IMR-90 (cell line): ENCODE measurements around the gene ZNF385C. TPM values are rescaled to one million over a fixed set of nuclear protein-coding genes. Genes with fewer than 3 reads are reported as not detected.

ENCODE experiments used
- ATAC-seq: fragments of 200-7000 bp; cut with Tn5 transposase; 2 replicates; pipeline ENCODE4 v1.9.1; 2020; ENCODE audit warnings: low read depth, mild to moderate bottlenecking, moderate library complexity
- BruUV-seq: library from RNA; stranded (reverse); fragments of 400-500 nt; replicated peaks from 2 replicates; lab custom pipeline; 2021; lab: Mats Ljungman, UMichigan
- CTCF ChIA-PET: fragments of 300-600 bp; formaldehyde crosslinking; extraction: SDS; loops from one replicate; lab custom pipeline; 2021; ENCODE audit warnings: antibody characterized with exemption; lab: Yijun Ruan, JAX
- POLR2A ChIA-PET: fragments of 300-600 bp; sonication (Branson Sonifier 250); formaldehyde crosslinking; loops from one replicate; lab custom pipeline; 2022; ENCODE audit warnings: antibody characterized with exemption; ENCODE audit not compliant: unreplicated experiment; lab: Charles Lee
- DNase-seq: peaks from one replicate; pipeline ENCODE4 v3.0.0; 2013
- H2AFZ ChIP-seq: replicated peaks from 2 replicates; pipeline ENCODE3; 2013; ENCODE audit warnings: low read length, mild to moderate bottlenecking; ENCODE audit not compliant: poor library complexity
- H2AK5ac ChIP-seq: 2 replicates; pipeline ENCODE4 v1.6.1; 2013; ENCODE audit warnings: low read depth, low read length, inconsistent platforms
- H2AK9ac ChIP-seq: replicated peaks from 2 replicates; pipeline ENCODE3; 2013; ENCODE audit warnings: mild to moderate bottlenecking, low read depth, low read length, moderate library complexity; ENCODE audit not compliant: poor library complexity
- H2BK120ac ChIP-seq: 2 replicates; pipeline ENCODE4 v1.6.1; 2013; ENCODE audit warnings: low read depth, low read length, inconsistent platforms
- H2BK15ac ChIP-seq: 3 replicates; pipeline ENCODE4 v1.6.1; 2013; ENCODE audit warnings: low read depth, low read length, inconsistent platforms
- H2BK20ac ChIP-seq: 2 replicates; pipeline ENCODE4 v1.6.1; 2013; ENCODE audit warnings: low read depth, mild to moderate bottlenecking, inconsistent platforms, low read length, moderate library complexity
- H2BK5ac ChIP-seq: 2 replicates; pipeline ENCODE4 v1.6.1; 2013; ENCODE audit warnings: mild to moderate bottlenecking, low read depth, low read length, inconsistent platforms; ENCODE audit not compliant: poor library complexity, severe bottlenecking
- H3K14ac ChIP-seq: replicated peaks from 2 replicates; pipeline ENCODE4 v1.6.1; 2013; ENCODE audit warnings: low read depth, low read length, inconsistent platforms
- H3K18ac ChIP-seq: 2 replicates; pipeline ENCODE4 v1.6.1; 2013; ENCODE audit warnings: low read depth, low read length, control low read depth
- H3K23ac ChIP-seq: 2 replicates; pipeline ENCODE4 v1.6.1; 2013; ENCODE audit warnings: low read depth, low read length, inconsistent platforms
- H3K27ac ChIP-seq: 2 replicates; pipeline ENCODE4 v1.5.1; 2013; ENCODE audit warnings: mild to moderate bottlenecking, control low read depth, low read length; ENCODE audit not compliant: insufficient read depth
- H3K27me3 ChIP-seq: 2 replicates; pipeline ENCODE4 v1.6.1; 2013; ENCODE audit warnings: low read length; ENCODE audit not compliant: control insufficient read depth, insufficient read depth
- H3K36me3 ChIP-seq: 2 replicates; pipeline ENCODE4 v1.6.1; 2013; ENCODE audit warnings: low read length, mixed read lengths; ENCODE audit not compliant: control insufficient read depth, insufficient read depth
- H3K4ac ChIP-seq: 2 replicates; pipeline ENCODE4 v1.6.1; 2013; ENCODE audit warnings: low read depth, low read length, inconsistent platforms
- H3K4me1 ChIP-seq: 2 replicates; pipeline ENCODE4 v1.6.1; 2013; ENCODE audit warnings: low read length, mixed read lengths; ENCODE audit not compliant: control insufficient read depth, insufficient read depth
- H3K4me2 ChIP-seq: 2 replicates; pipeline ENCODE4 v1.6.1; 2013; ENCODE audit warnings: low read depth, mild to moderate bottlenecking, control low read depth, low read length, moderate library complexity
- H3K4me3 ChIP-seq: 2 replicates; pipeline ENCODE4 v1.5.1; 2013; ENCODE audit warnings: low read depth, mild to moderate bottlenecking, control low read depth, low read length, moderate library complexity; ENCODE audit not compliant: insufficient read depth
- H3K56ac ChIP-seq: 2 replicates; pipeline ENCODE4 v1.6.1; 2013; ENCODE audit warnings: low read length, inconsistent platforms; ENCODE audit not compliant: insufficient read depth; ENCODE audit errors: extremely low read depth
- H3K79me1 ChIP-seq, 2 experiments: 2 replicates each; pipeline ENCODE4 v1.6.1; 2013; ENCODE audit warnings: low read length in 2 of 2, inconsistent platforms in 1 of 2, low read depth in 1 of 2
- H3K9ac ChIP-seq: 2 replicates; pipeline ENCODE4 v1.6.1; 2013; ENCODE audit warnings: low read depth, low read length, control low read depth
- H3K9me1 ChIP-seq: 2 replicates; pipeline ENCODE4 v1.6.1; 2013; ENCODE audit warnings: low read length, inconsistent platforms; ENCODE audit not compliant: insufficient read depth
- H3K9me3 ChIP-seq: 2 replicates; pipeline ENCODE4 v1.6.1; 2013; ENCODE audit warnings: low read length; ENCODE audit not compliant: control insufficient read depth, insufficient read depth
- H4K20me1 ChIP-seq: 2 replicates; pipeline ENCODE4 v1.6.1; 2013; ENCODE audit warnings: low read length, inconsistent platforms; ENCODE audit not compliant: insufficient read depth
- H4K5ac ChIP-seq: 2 replicates; pipeline ENCODE4 v1.6.1; 2013; ENCODE audit warnings: mild to moderate bottlenecking, low read depth, low read length, control low read depth
- H4K8ac ChIP-seq, 2 experiments: 2 replicates each; pipeline ENCODE4 v1.6.1; 2013; ENCODE audit warnings: low read depth in 2 of 2, low read length in 2 of 2, control low read depth in 1 of 2, inconsistent platforms in 1 of 2
- H4K91ac ChIP-seq: 2 replicates; pipeline ENCODE4 v1.6.1; 2013; ENCODE audit warnings: low read depth, low read length, inconsistent platforms; ENCODE audit not compliant: insufficient read depth
- CEBPB ChIP-seq: IDR thresholded peaks from 2 replicates; pipeline ENCODE4 v1.6.1; 2012; ENCODE audit warnings: low read depth, low read length, improper control_type of control experiment
- MAFK ChIP-seq: IDR thresholded peaks from 2 replicates; pipeline ENCODE4 v1.6.1; 2012; ENCODE audit warnings: low read depth, low read length, improper control_type of control experiment
- MAZ ChIP-seq: IDR thresholded peaks from 2 replicates; pipeline ENCODE4 v1.6.1; 2012; ENCODE audit warnings: low read depth, mild to moderate bottlenecking, low read length, improper control_type of control experiment, moderate library complexity, borderline replicate concordance
- MXI1 ChIP-seq: IDR thresholded peaks from 2 replicates; pipeline ENCODE4 v1.6.1; 2012; ENCODE audit warnings: low read depth, mild to moderate bottlenecking, low read length, moderate library complexity, borderline replicate concordance
- RAD21 ChIP-seq: IDR thresholded peaks from 2 replicates; pipeline ENCODE4 v1.6.1; 2012; ENCODE audit warnings: low read length, improper control_type of control experiment
- RCOR1 ChIP-seq: IDR thresholded peaks from 2 replicates; pipeline ENCODE4 v1.6.1; 2012; ENCODE audit warnings: mild to moderate bottlenecking, low read length, improper control_type of control experiment; ENCODE audit not compliant: insufficient replicate concordance
- WGBS, 2 experiments: methylation state at CpG; one replicate each; pipeline versions ENCODE4 v1.1.5 to v1.1.7; 2013; ENCODE audit warnings: missing lambda C conversion rate in 2 of 2; ENCODE audit not compliant: insufficient read length in 1 of 2; ENCODE audit errors: extremely low coverage in 2 of 2; 5-methylcytosine and 5-hydroxymethylcytosine counted together
- dilution Hi-C: fragments of 300-500 bp; cut with HindIII; formaldehyde crosslinking; loops from one replicate; pipeline ENCODE4 v1.14.3; 2018; ENCODE audit warnings: low sequenced_read_pairs; ENCODE audit not compliant: unreplicated experiment
- in situ Hi-C: fragments of 300-500 bp; cut with MboI; formaldehyde crosslinking; loops from 3 replicates; pipeline ENCODE4 v1.14.3; 2019; ENCODE audit warnings: low sequenced_read_pairs, inconsistent platforms, mixed read lengths
- intact Hi-C: fragments of 100-400 bp; cut with micrococcal nuclease; formaldehyde crosslinking; loops from 2 replicates; pipeline ENCODE4 v1.10.0; 2022
- polyA plus RNA-seq, 3 experiments: library from polyadenylated mRNA; depleted of rRNA; stranded (reverse); fragments of >200 nt; gene quantifications; 2 replicates each; pipeline ENCODE4 v1.2.3, GENCODE V29; 2012; ENCODE audit warnings: low replicate concordance in 1 of 3
- total RNA-seq: library from RNA; depleted of rRNA; stranded (reverse); fragments of >200 nt; gene quantifications from 2 replicates; pipeline ENCODE4 v1.2.3, GENCODE V29; 2012
- TF ChIP-seq, protein P1 (sequence below): conservative IDR thresholded peaks from 2 replicates; pipeline ENCODE4 v1.5.1; 2012; ENCODE audit warnings: mild to moderate bottlenecking, low read depth, low read length, improper control_type of control experiment
- TF ChIP-seq, protein P2 (sequence below): fragments of 150-350 bp; IDR thresholded peaks from 2 replicates; pipeline ENCODE4 v1.6.1; 2017; ENCODE audit warnings: mild to moderate bottlenecking, antibody characterized with exemption, low read length, low read depth

ZNF385C gene
- total and polyA plus RNA-seq, 2 of the 4 experiments (the other 2 are of a cell fraction), result not detected

DNA sequence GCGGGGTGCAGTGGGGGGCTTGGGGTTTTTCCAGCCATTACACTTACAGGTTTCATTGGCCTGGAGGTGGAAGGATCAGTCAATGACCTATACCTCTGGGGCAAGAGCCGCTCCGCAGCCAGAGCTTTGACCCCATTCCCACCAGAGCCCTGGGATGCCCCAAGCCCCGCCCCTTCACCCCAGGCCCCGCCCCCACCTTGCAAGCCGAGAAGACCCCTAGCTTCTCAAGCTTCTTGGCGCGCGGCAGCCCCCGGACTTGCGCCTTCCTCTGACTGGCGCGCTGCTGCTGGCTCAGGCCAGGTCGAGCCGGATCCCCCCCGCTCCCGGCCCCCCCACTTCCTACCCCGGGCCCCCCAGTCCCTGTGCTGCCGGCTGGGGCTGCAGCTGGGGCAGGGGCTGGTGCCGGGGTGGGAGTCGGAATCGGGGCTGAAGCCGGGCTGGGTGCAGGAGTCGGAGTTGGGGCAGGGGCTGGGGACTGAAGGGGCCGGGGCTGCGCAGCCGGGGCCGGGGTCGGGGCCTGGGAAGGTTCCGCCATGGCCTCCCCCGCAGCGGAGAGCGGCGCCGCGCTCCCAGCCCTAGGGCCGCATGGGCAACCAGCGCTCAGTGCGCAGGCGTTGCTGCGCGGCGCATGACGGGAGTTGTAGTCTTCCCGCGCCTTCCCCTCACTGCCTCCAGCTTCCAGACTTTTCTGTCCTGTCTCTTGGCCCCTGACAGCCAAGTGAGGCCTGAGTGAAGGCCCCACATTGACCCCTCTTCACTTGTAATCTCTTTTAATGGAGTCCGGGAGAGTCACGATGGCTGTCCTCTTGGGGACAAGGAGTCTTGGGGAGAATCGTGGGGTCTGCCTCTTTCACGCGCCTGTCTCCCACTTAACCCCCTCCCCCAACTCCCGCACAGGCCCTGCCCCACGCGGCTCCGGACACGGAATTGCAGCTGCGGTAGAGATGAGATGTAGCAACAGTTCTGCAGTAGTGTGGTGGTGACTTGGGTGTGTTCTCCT, 22.8 kb upstream of the ZNF385C start, which contains the start of gene KAT2A:
KAT2A (minus strand) TSS at position 598 of the 1,000 bp plus-strand sequence; CDS start at position 535, 63 bp downstream.
- CTCF ChIA-PET, result interaction anchor here (0.8 to 0.9 kb wide), 4 partner anchors 20 to 112 kb away, joined by 3 to 6 read pairs (median 3); partner anchors contain the start of gene NKIRAS2
- DNase-seq, result peak; percentile 77
- intact Hi-C loops, result loop anchor here (1.0 kb wide), 1 partner anchor 34 kb away; no protein-coding TSS in a partner anchor

More for the DNA sequence above, 22.8 kb upstream of the ZNF385C start, which contains the start of gene KAT2A:
- peak within 1 kb of the TSS; percentile 46 for H3K4me3 ChIP-seq
- no peaks in the 10 kb centered on the region for H3K9me3 ChIP-seq
- H2BK20ac ChIP-seq, result no peak within 1 kb of the TSS
- peak within 1 kb of the TSS; percentile 66; the same call in 1 of the 2 replicates for H2AK5ac ChIP-seq
- H4K20me1 ChIP-seq, result peaks cover 3% of the 10 kb centered on the region; the same call in 1 of the 2 replicates
- peak within 1 kb of the TSS; percentile 38; the same call in 1 of the 2 replicates for H3K9ac ChIP-seq
- no peak within 1 kb of the TSS for H3K56ac ChIP-seq
- peak within 1 kb of the TSS; percentile 46 for H2BK5ac ChIP-seq
- H3K27me3 ChIP-seq, result no peaks in the 10 kb centered on the region
- peaks cover 4% of the 10 kb centered on the region; the same call in 1 of the 2 replicates for H3K9me1 ChIP-seq
- BruUV-seq, result no TSS peak
- dilution Hi-C loops (no loop called here), in situ Hi-C loops (no loop called here)
- H3K27ac ChIP-seq, result peak within 1 kb of the TSS; percentile 53; the same call in 1 of the 2 replicates
- no peak within 1 kb of the TSS for H4K91ac ChIP-seq
- H2BK15ac ChIP-seq, result no peak within 1 kb of the TSS
- H3K4me1 ChIP-seq, result peaks cover 7% of the 10 kb centered on the region
- H3K36me3 ChIP-seq, result peaks cover 31% of the 10 kb centered on the region
- peak within 1 kb of the TSS; percentile 88 for H2AK9ac ChIP-seq
- peak; percentile 96 for TF ChIP-seq MXI1
- TF ChIP-seq MAZ, result 0 out of 2 replicates have a peak, but pooled peaks have one; percentile 36
- no peak for TF ChIP-seq CEBPB
- TF ChIP-seq MAFK, result no peak
- no peak for TF ChIP-seq RAD21
- TF ChIP-seq RCOR1, result no peak
- TF ChIP-seq, protein P1, sequence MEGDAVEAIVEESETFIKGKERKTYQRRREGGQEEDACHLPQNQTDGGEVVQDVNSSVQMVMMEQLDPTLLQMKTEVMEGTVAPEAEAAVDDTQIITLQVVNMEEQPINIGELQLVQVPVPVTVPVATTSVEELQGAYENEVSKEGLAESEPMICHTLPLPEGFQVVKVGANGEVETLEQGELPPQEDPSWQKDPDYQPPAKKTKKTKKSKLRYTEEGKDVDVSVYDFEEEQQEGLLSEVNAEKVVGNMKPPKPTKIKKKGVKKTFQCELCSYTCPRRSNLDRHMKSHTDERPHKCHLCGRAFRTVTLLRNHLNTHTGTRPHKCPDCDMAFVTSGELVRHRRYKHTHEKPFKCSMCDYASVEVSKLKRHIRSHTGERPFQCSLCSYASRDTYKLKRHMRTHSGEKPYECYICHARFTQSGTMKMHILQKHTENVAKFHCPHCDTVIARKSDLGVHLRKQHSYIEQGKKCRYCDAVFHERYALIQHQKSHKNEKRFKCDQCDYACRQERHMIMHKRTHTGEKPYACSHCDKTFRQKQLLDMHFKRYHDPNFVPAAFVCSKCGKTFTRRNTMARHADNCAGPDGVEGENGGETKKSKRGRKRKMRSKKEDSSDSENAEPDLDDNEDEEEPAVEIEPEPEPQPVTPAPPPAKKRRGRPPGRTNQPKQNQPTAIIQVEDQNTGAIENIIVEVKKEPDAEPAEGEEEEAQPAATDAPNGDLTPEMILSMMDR, result no peak
- TF ChIP-seq, protein P2, sequence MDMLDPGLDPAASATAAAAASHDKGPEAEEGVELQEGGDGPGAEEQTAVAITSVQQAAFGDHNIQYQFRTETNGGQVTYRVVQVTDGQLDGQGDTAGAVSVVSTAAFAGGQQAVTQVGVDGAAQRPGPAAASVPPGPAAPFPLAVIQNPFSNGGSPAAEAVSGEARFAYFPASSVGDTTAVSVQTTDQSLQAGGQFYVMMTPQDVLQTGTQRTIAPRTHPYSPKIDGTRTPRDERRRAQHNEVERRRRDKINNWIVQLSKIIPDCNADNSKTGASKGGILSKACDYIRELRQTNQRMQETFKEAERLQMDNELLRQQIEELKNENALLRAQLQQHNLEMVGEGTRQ, result peak; percentile 55; the same call in 1 of the 2 replicates
- WGBS, 2 experiments, result 0% methylated on average over 16 of the region's 57 CpGs; no CpG with 5 or more reads in 1 of the 2 experiments
- H3K4me2 ChIP-seq, result peak within 1 kb of the TSS; percentile 82
- peak; percentile 96 for ATAC-seq
- peaks cover 10 to 12% of the 10 kb centered on the region in 2 experiments; a peak in 3 of 4 replicates for H3K79me1 ChIP-seq
- peak within 1 kb of the TSS; percentile 58; the same call in 1 of the 2 replicates for H4K5ac ChIP-seq
- H3K4ac ChIP-seq, result peak within 1 kb of the TSS; percentile 53
- no peak within 1 kb of the TSS for H2BK120ac ChIP-seq
- POLR2A ChIA-PET, result no interaction called here
- H4K8ac ChIP-seq, result peak within 1 kb of the TSS; percentile 4 to 75; a peak in 3 of 4 replicates
- peak within 1 kb of the TSS; percentile 85 for H2AFZ ChIP-seq
- no peak within 1 kb of the TSS for H3K14ac ChIP-seq
- no peak within 1 kb of the TSS for H3K23ac ChIP-seq
- H3K18ac ChIP-seq, result no peak within 1 kb of the TSS
